Peyer's patch (tissue), 4 donors: Measurements from ENCODE around the gene ALPK1. TPM values are rescaled to one million over a fixed set of nuclear protein-coding genes. Genes with fewer than 3 reads are reported as not detected.
"Not testable (repeated sequence)": the region's sequence is repeated elsewhere in the genome, so short reads cannot be mapped to it uniquely, and the experiment has no call there.

Experiments used
- DNase-seq, 3 donors: peaks; one replicate each; pipeline ENCODE4 v3.0.0-alpha.2; 2017 to 2019
- H3K27ac ChIP-seq, 4 donors: fragments of 200-600 bp; sonication (generic); one replicate each; pipeline ENCODE4 v1.5.1; 2016 to 2019
- H3K27me3 ChIP-seq, 2 donors: fragments of 200-600 bp; sonication (generic); one replicate each; pipeline ENCODE4 v1.5.1; 2019
- H3K36me3 ChIP-seq, 3 donors: fragments of 200-600 bp; sonication (generic); one replicate each; pipeline ENCODE4 v1.5.1; 2016 to 2019
- H3K4me1 ChIP-seq, 4 donors: fragments of 200-600 bp; sonication (generic); one replicate each; pipeline ENCODE4 v1.5.1; 2016 to 2019
- H3K4me3 ChIP-seq, 4 donors: fragments of 200-600 bp; sonication (generic); 1 replicate in 3 of 4; 2 replicates in 1 of 4; pipeline ENCODE4 v1.5.1; 2016 to 2019; ENCODE audit warnings: mild to moderate bottlenecking in 1 of 4
- H3K9me3 ChIP-seq, 4 donors: fragments of 200-600 bp; sonication (generic); one replicate each; pipeline ENCODE4 v1.5.1; 2016 to 2019; ENCODE audit warnings: mild to moderate bottlenecking in 1 of 4
- CTCF ChIP-seq, 6 experiments: fragments of 450-650 bp in 4 of 6; fragments of 200-600 bp in 2 of 6; sonication (generic) in 1 of 6; IDR thresholded peaks; one replicate each; pipeline ENCODE4 v1.5.1; 2017 to 2019; ENCODE audit warnings: antibody characterized with exemption in 6 of 6, mild to moderate bottlenecking in 3 of 6, moderate library complexity in 1 of 6
- POLR2A ChIP-seq, 2 donors: fragments of 450-650 bp; IDR thresholded peaks; one replicate each; pipeline ENCODE4 v1.5.1; 2017; ENCODE audit warnings: antibody characterized with exemption in 2 of 2, mild to moderate bottlenecking in 2 of 2, moderate library complexity in 2 of 2
- total RNA-seq, 4 donors: library from RNA; depleted of rRNA; stranded (reverse); fragments of >200 nt; gene quantifications; one replicate each; pipeline ENCODE4 v1.1.0, GENCODE V29; 2016

ALPK1 gene
- total RNA-seq, 4 donors from 2014 or later, result 32.0 to 37.0 (median 36.2) TPM

DNA sequence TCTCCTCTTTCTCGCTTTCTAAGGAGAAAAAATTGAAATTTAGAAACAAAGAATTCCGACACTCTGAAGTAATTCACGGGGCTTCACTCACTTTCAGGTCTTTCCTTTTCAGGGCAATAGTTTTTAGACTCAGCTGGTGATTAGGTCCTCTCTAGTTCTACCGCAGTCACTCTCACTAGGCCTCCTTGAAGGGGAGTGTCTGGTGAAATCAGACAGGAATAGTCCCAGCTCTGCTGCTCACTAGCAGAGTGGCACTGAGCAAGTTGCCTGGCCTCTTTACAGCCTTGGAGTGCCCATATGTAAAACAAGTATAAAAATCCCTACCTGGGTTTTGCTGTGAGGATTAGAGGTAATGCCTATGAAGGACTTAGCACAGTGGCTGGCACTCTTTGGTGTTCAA is 154.7 kb downstream of the ALPK1 start:
- no peaks in the 10 kb centered on the region for H3K27me3 ChIP-seq

DNA sequence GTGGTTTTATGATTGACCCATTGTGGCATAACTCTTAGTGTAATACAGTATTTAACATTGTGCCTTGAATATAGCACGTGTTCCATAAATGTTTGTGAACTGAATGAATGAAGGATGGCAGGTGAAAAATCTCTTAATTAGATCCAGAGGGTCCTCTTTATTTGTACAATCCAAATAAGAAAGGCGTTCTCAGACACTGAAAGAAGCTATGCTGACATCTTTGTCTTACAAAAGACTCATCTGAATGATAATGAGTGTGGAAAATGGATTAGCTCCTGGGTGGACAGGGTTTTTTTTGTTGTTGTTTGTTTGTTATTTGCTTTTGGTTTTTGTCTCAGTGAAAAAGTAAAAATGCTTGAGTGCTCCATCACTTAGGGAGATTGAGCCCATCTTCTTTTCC is 156.2 kb downstream of the ALPK1 start:
- Histone ChIP-seq H3K9me3 (no peaks in the 10 kb centered on the region), H3K27ac (no peak overlapping the region)

More for the DNA sequence above, 154.7 kb downstream of the ALPK1 start:
- Histone ChIP-seq H3K27ac (no peak overlapping the region), H3K9me3 (no peaks in the 10 kb centered on the region), H3K36me3 (no peaks in the 10 kb centered on the region), H3K4me1 (no peaks in the 10 kb centered on the region), H3K4me3 (no peak overlapping the region)
- no peak for DNase-seq
- no peak for TF ChIP-seq POLR2A (IDR thresholded peaks at IDR 0.05)
- no peak for TF ChIP-seq CTCF (IDR thresholded peaks at IDR 0.05)

DNA sequence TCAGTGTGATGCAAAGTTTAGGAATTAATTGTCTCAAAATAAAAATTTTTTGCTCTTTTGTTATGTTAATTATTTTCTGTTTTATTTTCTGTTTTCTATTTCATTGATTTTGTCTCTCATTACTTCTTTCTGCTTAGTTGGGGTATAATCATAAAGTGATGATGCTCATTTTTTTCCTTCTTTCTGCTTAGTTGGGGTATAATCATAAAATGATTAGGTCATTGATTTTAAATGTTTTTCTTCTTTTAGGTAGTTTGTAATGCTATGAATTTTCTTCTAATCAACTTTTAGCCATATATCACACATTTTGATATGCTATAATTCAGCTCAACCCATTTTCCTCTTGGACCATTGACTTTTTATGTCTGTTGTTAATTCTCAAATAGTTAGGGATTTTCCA is 175.1 kb downstream of the ALPK1 start:
- TF ChIP-seq POLR2A (IDR thresholded peaks at IDR 0.05), result no peak
- no peak for TF ChIP-seq CTCF (IDR thresholded peaks at IDR 0.05)
- no peak overlapping the region for H3K4me3 ChIP-seq
- no peaks in the 10 kb centered on the region for H3K27me3 ChIP-seq
- H3K27ac ChIP-seq, result no peak overlapping the region
- no peaks in the 10 kb centered on the region for H3K36me3 ChIP-seq
- no peaks in the 10 kb centered on the region for H3K4me1 ChIP-seq
- DNase-seq, result no peak
- no peaks in the 10 kb centered on the region for H3K9me3 ChIP-seq

More for the DNA sequence above, 156.2 kb downstream of the ALPK1 start:
- no peaks in the 10 kb centered on the region for H3K36me3 ChIP-seq
- no peak for TF ChIP-seq POLR2A (IDR thresholded peaks at IDR 0.05)
- no peak for TF ChIP-seq CTCF (IDR thresholded peaks at IDR 0.05)
- no peak overlapping the region for H3K4me3 ChIP-seq
- H3K27me3 ChIP-seq, result no peaks in the 10 kb centered on the region
- H3K4me1 ChIP-seq, result no peaks in the 10 kb centered on the region
- no peak for DNase-seq

DNA sequence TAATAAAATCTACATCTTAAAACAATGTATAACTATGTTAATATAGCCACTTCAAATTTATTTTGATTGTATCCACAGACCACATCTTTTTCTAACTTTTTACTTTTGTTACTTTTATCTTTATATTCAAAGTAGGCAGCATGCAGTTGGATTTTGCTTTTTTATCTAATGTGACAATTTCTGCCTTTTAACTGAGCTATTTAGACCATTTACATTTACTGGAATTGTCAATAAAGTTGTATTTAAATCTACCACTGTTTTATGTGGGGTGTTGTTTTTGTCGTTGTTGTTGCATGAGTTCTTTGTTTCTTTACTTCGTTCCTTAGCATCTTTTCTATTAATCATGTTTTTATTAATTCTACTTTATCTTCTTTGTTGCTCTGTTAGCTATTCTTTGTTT is 176.8 kb downstream of the ALPK1 start:
- Histone ChIP-seq H3K27me3 (no peaks in the 10 kb centered on the region), H3K27ac (no peak overlapping the region), H3K4me3 (no peak overlapping the region), H3K9me3 (no peaks in the 10 kb centered on the region), H3K36me3 (no peaks in the 10 kb centered on the region), H3K4me1 (no peaks in the 10 kb centered on the region)
- no peak for TF ChIP-seq CTCF (IDR thresholded peaks at IDR 0.05)
- no peak for TF ChIP-seq POLR2A (IDR thresholded peaks at IDR 0.05)
- DNase-seq, result no peak

DNA sequence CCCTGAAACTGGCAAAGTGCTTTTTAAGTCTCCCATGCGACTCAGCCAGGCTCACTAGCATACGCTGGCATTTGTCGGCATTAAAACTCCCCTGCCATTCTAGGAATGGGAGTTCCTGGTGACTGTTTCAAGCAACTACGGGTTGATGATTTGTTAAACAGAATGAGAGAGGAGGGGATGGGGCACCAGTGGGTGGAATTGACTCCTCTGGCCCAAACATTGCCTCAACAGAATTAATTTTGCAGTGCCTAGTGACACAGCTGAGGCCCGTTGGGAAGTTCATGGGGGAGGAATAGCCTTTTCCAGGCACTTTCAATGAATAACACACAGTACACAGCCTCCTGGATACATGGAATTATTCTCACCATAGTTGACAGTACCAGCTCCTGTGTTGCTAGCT is 188.8 kb downstream of the ALPK1 start:
- Histone ChIP-seq H3K4me3 (no peak overlapping the region), H3K9me3 (peaks cover 0 to 5% (median 0%) of the 10 kb centered on the region in 4 donors), H3K27me3 (no peaks in the 10 kb centered on the region), H3K27ac (no peak overlapping the region), H3K4me1 (no peaks in the 10 kb centered on the region), H3K36me3 (no peaks in the 10 kb centered on the region)
- TF ChIP-seq POLR2A (IDR thresholded peaks at IDR 0.05) (no peak), CTCF (IDR thresholded peaks at IDR 0.05) (no peak)
- DNase-seq, result no peak

DNA sequence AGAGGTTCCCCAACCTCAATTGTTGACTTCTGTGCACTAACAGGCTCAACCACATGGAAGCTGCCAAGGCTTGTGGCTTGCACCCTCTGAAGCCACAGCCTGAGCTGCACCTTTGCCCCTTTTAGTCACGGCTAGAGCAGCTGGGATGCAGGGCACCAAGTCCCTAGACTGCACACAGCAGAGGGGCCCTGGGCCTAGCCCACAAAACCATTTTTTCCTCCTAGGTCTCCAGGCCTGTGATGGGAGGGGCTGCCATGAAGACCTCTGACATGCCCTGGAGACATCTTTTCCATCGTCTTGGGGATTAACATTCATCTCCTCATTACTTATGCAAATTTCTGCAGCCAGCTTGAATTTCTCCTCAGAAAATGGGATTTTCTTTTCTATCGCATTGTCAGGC is 193.6 kb downstream of the ALPK1 start:
- not testable (repeated sequence) for H3K36me3 ChIP-seq, DNase-seq, H3K9me3 ChIP-seq, H3K27me3 ChIP-seq, H3K4me1 ChIP-seq, H3K4me3 ChIP-seq, H3K27ac ChIP-seq

Other genes with a start within 250 kb of the ALPK1 start
- gene FAM241A, start 151.9 kb upstream of the ALPK1 start, total RNA-seq, result 1 to 10 TPM in 2 of 4 donors, under 1 TPM in 2; 0.47 to 2.5 (median 1.2) TPM
- gene AP1AR, start 65.6 kb upstream of the ALPK1 start, total RNA-seq, result 10 to 100 TPM; 18.2 to 46.1 (median 32.5) TPM
- gene TIFA, start 11.5 kb upstream of the ALPK1 start, total RNA-seq, result 1 to 10 TPM in 3 of 4 donors, under 1 TPM in 1; 0.47 to 6.8 (median 3.7) TPM
- gene NEUROG2, start 218.8 kb downstream of the ALPK1 start, total RNA-seq, result not detected